Smooth muscle cell (in vitro differentiated cells): ENCODE data around the gene PLXNA2. TPM values are rescaled to one million over a fixed set of nuclear protein-coding genes. Genes with fewer than 3 reads are reported as not detected.

Source experiments
- DNase-seq: peaks from one replicate; lab custom pipeline; 2025; ENCODE audit not compliant: unreplicated experiment; lab: John Stamatoyannopoulos, UW
- H2AFZ ChIP-seq: fragments of 200-600 bp; sonication (generic); 2 replicates; pipeline ENCODE4 v1.6.0; 2016; ENCODE audit warnings: antibody characterized with exemption, low read depth, mild to moderate bottlenecking
- H3F3A ChIP-seq: fragments of 200-600 bp; sonication (generic); 2 replicates; pipeline ENCODE4 v1.6.0; 2017; ENCODE audit warnings: antibody characterized with exemption, low read depth
- H3K27ac ChIP-seq: fragments of 200-600 bp; sonication (generic); 2 replicates; pipeline ENCODE4 v1.5.1; 2016; ENCODE audit warnings: low read depth, mild to moderate bottlenecking
- H3K27me3 ChIP-seq: fragments of 200-600 bp; sonication (generic); 2 replicates; pipeline ENCODE4 v1.6.1; 2016; ENCODE audit warnings: low read depth, mild to moderate bottlenecking
- H3K36me3 ChIP-seq: fragments of 200-600 bp; sonication (generic); 2 replicates; pipeline ENCODE4 v1.5.1; 2016; ENCODE audit warnings: low read depth
- H3K4me1 ChIP-seq: fragments of 200-600 bp; sonication (generic); 2 replicates; pipeline ENCODE4 v1.5.1; 2016; ENCODE audit warnings: low read depth
- H3K4me2 ChIP-seq: fragments of 200-600 bp; sonication (generic); 2 replicates; pipeline ENCODE4 v1.6.0; 2016; ENCODE audit warnings: mild to moderate bottlenecking
- H3K4me3 ChIP-seq: fragments of 200-600 bp; sonication (generic); 2 replicates; pipeline ENCODE4 v1.5.1; 2016; ENCODE audit warnings: mild to moderate bottlenecking
- H3K79me2 ChIP-seq: fragments of 200-600 bp; sonication (generic); 2 replicates; pipeline ENCODE4 v1.6.0; 2016; ENCODE audit warnings: low read depth, mild to moderate bottlenecking
- H3K9ac ChIP-seq: fragments of 200-600 bp; sonication (generic); 2 replicates; pipeline ENCODE4 v1.6.0; 2016; ENCODE audit warnings: low read depth
- H3K9me3 ChIP-seq: fragments of 200-600 bp; sonication (generic); replicated peaks from 2 replicates; pipeline ENCODE4 v1.5.1; 2016; ENCODE audit warnings: low read depth
- H4K20me1 ChIP-seq: fragments of 200-600 bp; sonication (generic); 2 replicates; pipeline ENCODE4 v1.6.0; 2016; ENCODE audit warnings: low read depth
- CTCF ChIP-seq: fragments of 200-600 bp; sonication (generic); IDR thresholded peaks from 2 replicates; pipeline ENCODE4 v1.5.1; 2017; ENCODE audit warnings: borderline replicate concordance, mild to moderate bottlenecking, antibody characterized with exemption; ENCODE audit not compliant: insufficient read depth, poor library complexity, severe bottlenecking
- WGBS: methylation state at CpG from one replicate; pipeline ENCODE4 v1.1.7; 2016; ENCODE audit warnings: low lambda C conversion rate; 5-methylcytosine and 5-hydroxymethylcytosine counted together
- polyA plus RNA-seq: library from polyadenylated mRNA; unstranded; fragments of >200 nt; fragmentation: Nextera tagmentation; extraction: Ambion mirVana; gene quantifications from 2 replicates; pipeline ENCODE4 v1.2.1, GENCODE V29; 2016
- total RNA-seq: library from RNA; depleted of rRNA; stranded (reverse); fragments of >200 nt; gene quantifications from 2 replicates; pipeline ENCODE4 v1.2.3, GENCODE V29; 2014

The PLXNA2 gene
- total and polyA plus RNA-seq, 2 experiments from 2014 or later: 8.2 to 8.7 TPM

GRCh38 chr1:207999274-207999915 lies 244.8 kb downstream of the PLXNA2 start:
- no peaks in the 10 kb centered on the region for H3K36me3 ChIP-seq
- H3K4me3 ChIP-seq: no peak overlapping the region
- H3K4me1 ChIP-seq: no peaks in the 10 kb centered on the region
- H2AFZ ChIP-seq: no peak overlapping the region
- H3K9me3 ChIP-seq: no peaks in the 10 kb centered on the region
- TF ChIP-seq CTCF: no peak
- no peak for DNase-seq
- H3K4me2 ChIP-seq: no peak overlapping the region
- H3K27me3 ChIP-seq: no peaks in the 10 kb centered on the region
- H3K9ac ChIP-seq: no peak overlapping the region
- H3K27ac ChIP-seq: no peak overlapping the region
- no peaks in the 10 kb centered on the region for H3K79me2 ChIP-seq
- 84% methylated on average over 3 of the region's 3 CpGs for WGBS
- no peaks in the 10 kb centered on the region for H4K20me1 ChIP-seq
- no peaks in the 10 kb centered on the region for H3F3A ChIP-seq

DNA sequence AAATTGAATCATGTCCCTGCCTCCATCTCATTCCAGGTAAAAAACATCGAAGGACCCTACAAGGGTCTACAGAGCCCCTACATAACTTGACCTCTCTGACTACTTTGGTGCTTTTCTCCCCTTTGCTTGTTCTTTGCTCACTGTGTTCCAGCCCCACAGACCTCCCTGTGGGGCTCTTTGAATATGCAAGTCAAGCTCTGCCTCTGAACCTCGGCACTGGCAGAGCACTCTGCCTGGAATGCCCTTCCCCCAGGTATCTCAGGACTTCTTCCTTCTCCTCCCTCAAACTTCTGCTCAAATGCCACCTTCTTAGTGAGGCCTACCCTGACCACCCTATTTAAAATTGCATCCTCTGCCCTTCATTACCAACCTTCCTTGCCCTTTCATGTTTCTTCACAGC lies 245.5 kb downstream of the PLXNA2 start:
- Histone ChIP-seq H3K9me3 (no peaks in the 10 kb centered on the region), H3K4me2 (no peak overlapping the region), H2AFZ (no peak overlapping the region), H3K27me3 (no peaks in the 10 kb centered on the region), H3K4me3 (no peak overlapping the region), H3K9ac (no peak overlapping the region), H3K4me1 (no peaks in the 10 kb centered on the region), H3K36me3 (no peaks in the 10 kb centered on the region), H3K79me2 (no peaks in the 10 kb centered on the region), H3F3A (no peaks in the 10 kb centered on the region), H4K20me1 (no peaks in the 10 kb centered on the region), H3K27ac (no peak overlapping the region)
- no peak for TF ChIP-seq CTCF
- 77% methylated on average over 2 of the region's 2 CpGs for WGBS
- DNase-seq: no peak

DNA sequence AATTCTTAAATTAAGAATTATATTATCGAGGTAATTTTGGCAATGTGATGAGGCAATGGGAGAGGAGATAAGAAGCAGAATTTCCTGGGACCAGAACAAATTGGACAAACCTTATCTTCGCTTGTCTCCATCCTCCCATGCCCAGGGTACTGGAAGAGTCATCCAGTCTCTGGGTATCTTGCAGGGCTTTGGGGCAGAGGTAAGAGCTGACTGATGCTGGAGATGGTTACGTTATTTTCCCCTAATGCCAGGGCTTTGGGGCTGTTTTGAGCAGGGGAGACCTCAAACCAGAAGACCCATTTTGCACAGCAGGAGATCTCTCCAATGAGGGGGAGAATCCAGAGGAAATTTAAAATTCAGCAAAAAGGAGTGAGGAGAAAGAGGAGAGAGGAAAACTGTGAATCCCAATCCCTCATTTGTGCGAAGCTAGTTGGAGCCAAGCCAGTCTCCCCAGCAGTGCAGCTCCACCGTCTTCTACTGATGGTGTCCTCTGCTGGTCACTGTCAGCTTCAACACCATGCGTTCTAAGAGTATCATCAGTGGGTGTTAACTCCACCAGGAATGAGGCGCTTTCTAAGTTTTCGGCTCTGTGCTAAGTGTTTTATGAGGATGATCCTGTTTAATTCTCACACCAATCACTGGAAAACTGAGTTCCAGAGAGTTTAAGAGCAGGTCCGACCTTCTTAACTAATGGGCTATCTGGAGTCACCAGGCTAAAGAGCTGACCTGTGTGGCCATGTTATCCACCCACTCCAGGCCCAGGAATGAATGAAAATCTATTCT lies 246.5 kb downstream of the PLXNA2 start:
- Histone ChIP-seq H3K27ac (no peak overlapping the region), H3K9ac (no peak overlapping the region), H4K20me1 (no peaks in the 10 kb centered on the region), H3K36me3 (no peaks in the 10 kb centered on the region), H3F3A (no peaks in the 10 kb centered on the region), H3K4me3 (no peak overlapping the region), H3K4me1 (no peaks in the 10 kb centered on the region), H3K9me3 (no peaks in the 10 kb centered on the region), H3K27me3 (no peaks in the 10 kb centered on the region), H3K79me2 (no peaks in the 10 kb centered on the region), H2AFZ (no peak overlapping the region), H3K4me2 (no peak overlapping the region)
- DNase-seq: peak; percentile 8
- TF ChIP-seq CTCF: peak; percentile 79
- WGBS: 43% methylated on average over 9 of the region's 9 CpGs
